C4-2B (cell line): ENCODE data around the gene DENND5A.

Experiments
- H3K27ac ChIP-seq: fragments of 450-650 bp; 2 replicates; pipeline ENCODE4 v1.5.1; 2017
- ZFX ChIP-seq: fragments of 450-650 bp; IDR thresholded peaks from 2 replicates; pipeline ENCODE4 v1.6.1; 2017
- TF ChIP-seq, protein P1 (sequence below): fragments of 450-650 bp; conservative IDR thresholded peaks from 2 replicates; pipeline ENCODE4 v1.5.1; 2017; ENCODE audit warnings: mild to moderate bottlenecking

DENND5A gene

GRCh38 chr11:9301720-9302119 is 36.6 kb upstream of the DENND5A start:
- no peak for TF ChIP-seq ZFX
- TF ChIP-seq, protein P1, sequence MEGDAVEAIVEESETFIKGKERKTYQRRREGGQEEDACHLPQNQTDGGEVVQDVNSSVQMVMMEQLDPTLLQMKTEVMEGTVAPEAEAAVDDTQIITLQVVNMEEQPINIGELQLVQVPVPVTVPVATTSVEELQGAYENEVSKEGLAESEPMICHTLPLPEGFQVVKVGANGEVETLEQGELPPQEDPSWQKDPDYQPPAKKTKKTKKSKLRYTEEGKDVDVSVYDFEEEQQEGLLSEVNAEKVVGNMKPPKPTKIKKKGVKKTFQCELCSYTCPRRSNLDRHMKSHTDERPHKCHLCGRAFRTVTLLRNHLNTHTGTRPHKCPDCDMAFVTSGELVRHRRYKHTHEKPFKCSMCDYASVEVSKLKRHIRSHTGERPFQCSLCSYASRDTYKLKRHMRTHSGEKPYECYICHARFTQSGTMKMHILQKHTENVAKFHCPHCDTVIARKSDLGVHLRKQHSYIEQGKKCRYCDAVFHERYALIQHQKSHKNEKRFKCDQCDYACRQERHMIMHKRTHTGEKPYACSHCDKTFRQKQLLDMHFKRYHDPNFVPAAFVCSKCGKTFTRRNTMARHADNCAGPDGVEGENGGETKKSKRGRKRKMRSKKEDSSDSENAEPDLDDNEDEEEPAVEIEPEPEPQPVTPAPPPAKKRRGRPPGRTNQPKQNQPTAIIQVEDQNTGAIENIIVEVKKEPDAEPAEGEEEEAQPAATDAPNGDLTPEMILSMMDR, result no peak
- H3K27ac ChIP-seq, result no peak overlapping the region

DNA sequence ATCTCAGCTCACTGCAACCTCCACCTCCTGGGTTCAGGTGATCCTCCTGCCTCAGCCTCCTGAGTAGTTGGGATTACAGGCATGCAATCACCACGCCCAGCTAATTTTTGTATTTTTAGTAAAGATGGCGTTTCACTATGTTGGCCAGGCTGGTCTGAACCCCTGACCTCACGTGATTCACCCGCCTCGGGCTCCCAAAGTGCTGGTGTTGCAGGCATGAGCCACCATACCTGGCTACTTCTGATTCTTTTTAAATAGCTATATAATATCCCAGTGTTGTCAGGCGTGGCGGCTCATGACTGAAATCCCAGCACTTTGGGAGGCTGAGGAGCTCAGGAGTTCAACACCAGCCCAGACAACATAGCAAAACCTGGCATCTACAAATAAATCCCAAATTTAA is 28.5 kb upstream of the DENND5A start:
- TF ChIP-seq ZFX, result no peak
- TF ChIP-seq, protein P1, result no peak
- H3K27ac ChIP-seq, result no peak overlapping the region

- TF ChIP-seq ZFX, result no peak
- TF ChIP-seq, protein P1, result no peak
- H3K27ac ChIP-seq, result no peak overlapping the region
Measured at GRCh38 chr11:9285850-9286587, 20.9 kb upstream of the DENND5A start.

GRCh38 chr11:9280655-9281301 is 15.6 kb upstream of the DENND5A start:
- TF ChIP-seq, protein P1, result no peak
- H3K27ac ChIP-seq, result no peak overlapping the region

DNA sequence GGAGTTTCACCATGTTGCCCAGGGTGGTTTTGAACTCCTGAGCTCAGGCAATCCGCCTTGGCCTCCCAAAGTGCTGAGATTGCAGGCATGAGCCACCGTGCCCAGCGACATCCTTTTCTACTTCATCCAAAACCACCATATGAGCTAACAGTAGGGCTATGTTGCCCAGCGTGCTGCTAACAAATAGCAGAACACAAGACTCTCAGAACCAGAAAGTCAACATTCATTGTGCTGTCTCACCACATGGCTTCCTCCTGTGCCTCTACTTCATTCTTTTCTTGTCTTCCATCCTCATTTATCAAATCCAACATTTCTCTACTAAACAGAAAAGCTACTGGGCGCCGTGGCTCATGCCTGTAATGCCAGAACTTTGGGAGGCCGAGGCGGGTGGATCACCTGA is 12.0 kb upstream of the DENND5A start:
- no peak overlapping the region for H3K27ac ChIP-seq

DNA sequence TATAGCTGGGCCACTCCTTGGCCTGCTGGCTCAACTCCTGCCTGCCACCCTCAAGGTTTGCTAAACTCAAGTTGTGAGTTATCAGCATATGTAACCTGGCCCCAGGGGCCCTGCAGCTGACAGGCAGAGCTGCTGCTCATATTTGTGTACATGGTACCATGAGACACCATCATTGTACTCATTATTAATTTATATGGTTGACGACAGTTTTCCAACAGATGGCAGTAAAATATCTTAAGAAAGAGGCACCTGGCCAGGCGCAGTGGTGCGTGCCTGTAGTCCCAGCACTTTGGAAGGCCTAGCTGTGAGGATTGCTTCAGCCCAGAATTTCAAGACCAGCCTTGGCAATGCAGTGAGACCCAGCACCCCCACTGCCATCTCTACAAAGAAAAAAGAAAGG is 11.4 kb upstream of the DENND5A start:
- no peak overlapping the region for H3K27ac ChIP-seq
- TF ChIP-seq ZFX, result no peak
- TF ChIP-seq, protein P1, result no peak

More for the DNA sequence above, 12.0 kb upstream of the DENND5A start:
- TF ChIP-seq, protein P1, result no peak
- no peak for TF ChIP-seq ZFX

- H3K27ac ChIP-seq, result no peak overlapping the region
- TF ChIP-seq ZFX, result no peak
- TF ChIP-seq, protein P1, result no peak
Measured at GRCh38 chr11:9274499-9275258, 9.5 kb upstream of the DENND5A start.
